Measurements from ENCODE around the gene SCUBE1. TPM values are rescaled to one million over a fixed set of nuclear protein-coding genes. Genes with fewer than 3 reads are reported as not detected.

Gene SCUBE1
- total and polyA plus RNA-seq, 2 of the 4 experiments (the other 2 are of a cell fraction) = not detected

DNA sequence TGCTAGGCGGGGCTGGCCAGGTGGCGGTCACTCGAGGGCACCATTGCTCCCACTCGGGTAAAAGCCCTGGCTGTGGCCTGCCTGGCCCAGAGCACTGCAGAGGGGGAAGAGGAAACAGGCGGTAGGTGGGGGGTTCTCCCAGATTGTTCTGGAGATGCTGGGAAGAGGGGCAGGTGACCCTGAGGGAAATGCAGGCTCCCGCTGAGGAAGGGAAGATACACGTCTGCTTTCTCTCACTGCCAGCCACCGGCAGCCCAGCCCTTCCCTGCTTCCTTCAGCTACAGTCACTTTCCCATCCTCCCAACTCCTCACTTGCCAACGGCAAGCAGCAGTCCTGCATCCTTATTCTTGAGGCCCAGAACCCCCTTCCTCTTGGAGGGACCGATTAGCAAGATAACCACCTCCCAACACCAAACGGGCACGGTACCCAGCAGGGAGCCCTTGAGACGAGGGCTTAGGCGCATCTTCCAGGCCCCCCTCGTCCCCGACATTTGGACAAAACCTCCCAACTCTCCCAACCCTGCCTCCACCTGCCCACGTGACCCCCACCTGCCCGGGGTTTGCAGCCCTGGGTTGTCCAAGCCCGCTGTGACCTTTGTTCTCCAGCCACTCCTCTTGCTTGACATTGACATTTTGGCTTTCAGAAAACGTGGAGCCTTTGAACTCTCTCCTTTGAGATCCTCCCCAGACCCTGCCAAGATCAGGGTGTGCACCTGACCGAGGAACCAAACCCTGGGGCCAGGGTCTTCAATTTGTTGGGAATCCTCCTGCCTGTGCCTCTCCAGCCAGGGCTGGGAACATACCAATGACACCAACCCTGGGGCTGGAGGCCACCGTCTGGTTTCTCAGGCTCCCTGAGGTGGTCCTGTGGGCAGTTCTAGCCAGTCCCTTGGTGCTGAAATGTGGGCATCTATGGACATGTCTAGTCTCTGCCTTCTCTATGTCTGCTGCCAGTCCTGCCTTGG lies 107.4 kb downstream of the SCUBE1 start (continued):
- no peak for TF ChIP-seq CHD1 (IDR thresholded peaks at IDR 0.05; ENCODE audit: low read depth, low read length)

GRCh38 chr22:43234264-43234988 lies 108.7 kb downstream of the SCUBE1 start:
- CTCF ChIA-PET = no interaction called here
- Histone ChIP-seq H3K4me3 (ENCODE audit: insufficient read depth, low read depth, low read length) (no peak overlapping the region), H4K20me1 (ENCODE audit: insufficient read depth, low read length) (no peaks in the 10 kb centered on the region), H3K79me1 (ENCODE audit: low read depth in 1 of 2, low read length in 2 of 2) (no peaks in the 10 kb centered on the region), H2AK5ac (ENCODE audit: low read depth, low read length) (no peak overlapping the region), H3K4me2 (ENCODE audit: low read depth, low read length) (no peak overlapping the region), H4K8ac (ENCODE audit: low read depth in 2 of 2, low read length in 2 of 2) (no peak overlapping the region), H2BK120ac (ENCODE audit: low read depth, low read length) (no peak overlapping the region), H3K9me3 (ENCODE audit: control insufficient read depth, insufficient read depth, low read length) (no peaks in the 10 kb centered on the region), H2AFZ (replicated peaks; ENCODE audit: low read length, poor library complexity) (no peak overlapping the region), H3K27ac (ENCODE audit: insufficient read depth, low read length) (no peak overlapping the region), H3K9me1 (ENCODE audit: insufficient read depth, low read length) (no peaks in the 10 kb centered on the region), H2BK20ac (ENCODE audit: low read depth, low read length) (no peak overlapping the region), H2BK5ac (ENCODE audit: low read depth, low read length, poor library complexity, severe bottlenecking) (no peak overlapping the region), H3K56ac (ENCODE audit: extremely low read depth, insufficient read depth, low read length) (no peak overlapping the region), H3K4ac (ENCODE audit: low read depth, low read length) (no peak overlapping the region), H4K5ac (ENCODE audit: low read depth, low read length) (no peak overlapping the region), H3K23ac (ENCODE audit: low read depth, low read length) (no peak overlapping the region), H3K27me3 (ENCODE audit: control insufficient read depth, insufficient read depth, low read length) (peaks cover 54% of the 10 kb centered on the region), H4K91ac (ENCODE audit: insufficient read depth, low read depth, low read length) (no peak overlapping the region), H2BK15ac (ENCODE audit: low read depth, low read length) (no peak overlapping the region), H3K18ac (ENCODE audit: low read depth, low read length) (no peak overlapping the region), H3K4me1 (ENCODE audit: control insufficient read depth, insufficient read depth, low read length) (no peaks in the 10 kb centered on the region), H3K9ac (ENCODE audit: low read depth, low read length) (no peak overlapping the region), H2AK9ac (replicated peaks; ENCODE audit: low read depth, low read length, poor library complexity) (no peak overlapping the region), H3K14ac (replicated peaks; ENCODE audit: low read depth, low read length) (no peak overlapping the region), H3K36me3 (ENCODE audit: control insufficient read depth, insufficient read depth, low read length) (no peaks in the 10 kb centered on the region)
- no peak for DNase-seq
- intact Hi-C loops (cut with micrococcal nuclease) (no loop called here), dilution Hi-C loops (cut with HindIII; ENCODE audit: low sequenced_read_pairs, unreplicated experiment) (no loop called here), in situ Hi-C loops (cut with MboI; ENCODE audit: low sequenced_read_pairs) (no loop called here)
- ATAC-seq (ENCODE audit: low read depth) = no peak
- POLR2A ChIA-PET (ENCODE audit: unreplicated experiment) = no interaction called here
- no TSS peak for BruUV-seq (replicated peaks)
- TF ChIP-seq MAZ (IDR thresholded peaks at IDR 0.05; ENCODE audit: borderline replicate concordance, low read depth, low read length) = no peak
- no peak for TF ChIP-seq RCOR1 (IDR thresholded peaks at IDR 0.05; ENCODE audit: insufficient replicate concordance, low read length)
- no peak for TF ChIP-seq POLR2A (IDR thresholded peaks at IDR 0.05; ENCODE audit: low read depth, low read length)
- TF ChIP-seq RFX5 (IDR thresholded peaks at IDR 0.05; ENCODE audit: low read depth, low read length) = no peak
- no peak for TF ChIP-seq USF2 (IDR thresholded peaks at IDR 0.05; ENCODE audit: low read depth, low read length)
- no peak for TF ChIP-seq MXI1 (IDR thresholded peaks at IDR 0.05; ENCODE audit: borderline replicate concordance, low read depth, low read length)
- TF ChIP-seq BHLHE40 (IDR thresholded peaks at IDR 0.05; ENCODE audit: low read depth, low read length) = no peak
- TF ChIP-seq RAD21 (IDR thresholded peaks at IDR 0.05; ENCODE audit: low read length) = no peak
- no peak for TF ChIP-seq FOS (IDR thresholded peaks at IDR 0.05; ENCODE audit: low read depth, low read length)
- 43% methylated on average over 2 of the region's 9 CpGs; no CpG with 5 or more reads in 1 of the 2 experiments for WGBS, 2 experiments (ENCODE audit: extremely low coverage in 2 of 2, insufficient read length in 1 of 2)

Data from IMR-90 (cell line).